Ishikawa (cell line): ENCODE measurements around the gene MT1A.

ENCODE experiments used
- CEBPB ChIP-seq: IDR thresholded peaks from 2 replicates; pipeline ENCODE4 v1.6.1; 2012
- CREB1 ChIP-seq: IDR thresholded peaks from 2 replicates; pipeline ENCODE4 v1.6.1; 2012; ENCODE audit warnings: low read depth
- EGR1 ChIP-seq: IDR thresholded peaks from 2 replicates; pipeline ENCODE4 v1.6.1; 2012
- EP300 ChIP-seq: IDR thresholded peaks from 2 replicates; pipeline ENCODE4 v1.6.1; 2012; ENCODE audit warnings: borderline replicate concordance
- FOXM1 ChIP-seq: IDR thresholded peaks from 2 replicates; pipeline ENCODE4 v1.6.1; 2012; ENCODE audit warnings: low read depth, borderline replicate concordance
- MAX ChIP-seq: IDR thresholded peaks from 2 replicates; pipeline ENCODE4 v1.6.1; 2012
- NFIC ChIP-seq: IDR thresholded peaks from 2 replicates; pipeline ENCODE4 v1.6.1; 2012
- RAD21 ChIP-seq: IDR thresholded peaks from 2 replicates; pipeline ENCODE4 v1.6.1; 2012; ENCODE audit warnings: low read depth
- REST ChIP-seq: IDR thresholded peaks from 2 replicates; pipeline ENCODE4 v1.6.1; 2012; ENCODE audit warnings: low read depth, mild to moderate bottlenecking
- TAF1 ChIP-seq: IDR thresholded peaks from 2 replicates; pipeline ENCODE4 v1.6.1; 2012; ENCODE audit warnings: low read depth, mild to moderate bottlenecking
- TCF12 ChIP-seq: IDR thresholded peaks from 2 replicates; pipeline ENCODE4 v1.6.1; 2012; ENCODE audit warnings: low read depth
- USF1 ChIP-seq: IDR thresholded peaks from 2 replicates; pipeline ENCODE4 v1.6.1; 2012
- YY1 ChIP-seq: IDR thresholded peaks from 2 replicates; pipeline ENCODE4 v1.6.1; 2012; ENCODE audit warnings: low read depth
- ZBTB7A ChIP-seq: IDR thresholded peaks from 2 replicates; pipeline ENCODE4 v1.6.1; 2012; ENCODE audit warnings: low read depth

- no peak for TF ChIP-seq EP300
- no peak for TF ChIP-seq RAD21
- TF ChIP-seq FOXM1, result no peak
- TF ChIP-seq ZBTB7A, result no peak
- no peak for TF ChIP-seq MAX
- no peak for TF ChIP-seq EGR1
- no peak for TF ChIP-seq CREB1
- no peak for TF ChIP-seq TAF1
- TF ChIP-seq USF1, result no peak
- TF ChIP-seq YY1, result no peak
- TF ChIP-seq NFIC, result no peak
- no peak for TF ChIP-seq REST
- TF ChIP-seq TCF12, result no peak
- no peak for TF ChIP-seq CEBPB
These were observed 37.1 kb upstream of the MT1A start for GRCh38 chr16:56601325-56601724.
